ENCODE data around the gene SLC38A11.

Gene SLC38A11

DNA sequence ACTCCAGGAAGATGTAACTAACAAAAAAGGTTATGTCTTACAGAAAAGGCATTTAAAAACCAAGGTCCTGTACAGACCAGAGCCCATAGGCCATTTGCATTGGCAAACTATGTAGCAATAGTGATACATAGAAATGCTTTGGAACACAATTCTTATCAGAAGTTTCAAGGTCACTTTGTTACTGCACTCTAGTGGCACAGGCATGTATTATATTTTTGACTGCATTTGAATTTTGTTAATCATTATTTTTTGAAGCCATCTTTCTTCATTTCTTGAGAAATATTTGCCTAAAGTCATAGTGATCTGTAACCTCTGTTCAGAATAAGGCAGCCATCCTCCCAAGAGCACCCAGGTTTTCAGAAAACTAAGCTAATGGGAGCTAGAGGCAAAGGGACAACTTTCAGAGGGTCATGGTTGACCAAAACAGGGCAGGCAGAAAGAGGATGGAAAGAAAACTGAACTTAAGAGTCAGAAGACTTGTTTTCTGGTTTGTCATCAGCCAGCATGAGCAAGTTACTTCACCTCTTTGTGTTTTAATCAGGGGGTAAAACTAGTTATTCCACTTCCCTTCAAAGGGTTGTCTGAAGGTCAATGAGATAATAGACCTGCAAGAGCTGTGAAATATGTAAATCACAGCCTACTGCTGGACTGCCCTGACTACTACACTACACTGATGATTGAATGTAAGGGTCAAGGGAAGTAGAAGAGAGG is 41.5 kb downstream of the SLC38A11 start:
- no peak for DNase-seq (ENCODE audit: low spot score)

DNA sequence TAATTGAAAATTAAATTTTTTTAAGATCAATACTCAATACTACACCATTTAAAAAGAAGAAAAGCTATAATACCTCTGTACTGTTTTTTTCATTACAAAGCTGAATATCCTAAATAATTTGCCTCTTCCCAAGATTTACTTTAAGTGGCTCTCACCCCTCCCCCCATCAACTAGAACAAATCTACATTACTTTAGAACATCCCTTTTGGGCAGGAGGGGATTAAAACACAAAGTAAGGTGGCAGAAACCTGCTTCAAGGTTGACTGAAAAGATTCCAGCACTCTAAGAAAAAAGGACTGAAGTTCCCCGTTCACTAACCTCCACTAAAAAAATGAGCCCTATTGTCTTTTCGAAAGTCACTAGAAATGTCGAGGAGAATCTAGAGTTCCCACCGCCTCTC is 42.3 kb downstream of the SLC38A11 start:
- DNase-seq (ENCODE audit: low spot score) = no peak

DNA sequence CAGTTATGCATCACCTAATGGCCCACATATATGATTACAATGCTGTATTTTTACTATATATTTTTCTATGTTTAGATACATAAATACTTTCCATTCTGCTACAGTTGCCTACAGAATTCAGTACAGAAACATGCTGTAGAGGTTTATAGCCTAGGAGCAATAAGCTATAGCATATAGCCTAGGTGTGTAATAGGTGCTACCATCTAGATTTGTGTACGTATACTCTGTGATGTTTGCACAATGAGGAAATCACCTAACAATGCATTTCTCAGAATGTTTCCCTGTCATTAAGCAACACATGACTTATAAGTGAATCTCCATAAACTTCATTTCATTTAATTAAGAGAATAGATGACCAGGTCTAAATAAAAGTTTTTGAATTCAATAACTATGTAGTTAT is 43.5 kb downstream of the SLC38A11 start:
- no peak for DNase-seq (ENCODE audit: low spot score)

DNA sequence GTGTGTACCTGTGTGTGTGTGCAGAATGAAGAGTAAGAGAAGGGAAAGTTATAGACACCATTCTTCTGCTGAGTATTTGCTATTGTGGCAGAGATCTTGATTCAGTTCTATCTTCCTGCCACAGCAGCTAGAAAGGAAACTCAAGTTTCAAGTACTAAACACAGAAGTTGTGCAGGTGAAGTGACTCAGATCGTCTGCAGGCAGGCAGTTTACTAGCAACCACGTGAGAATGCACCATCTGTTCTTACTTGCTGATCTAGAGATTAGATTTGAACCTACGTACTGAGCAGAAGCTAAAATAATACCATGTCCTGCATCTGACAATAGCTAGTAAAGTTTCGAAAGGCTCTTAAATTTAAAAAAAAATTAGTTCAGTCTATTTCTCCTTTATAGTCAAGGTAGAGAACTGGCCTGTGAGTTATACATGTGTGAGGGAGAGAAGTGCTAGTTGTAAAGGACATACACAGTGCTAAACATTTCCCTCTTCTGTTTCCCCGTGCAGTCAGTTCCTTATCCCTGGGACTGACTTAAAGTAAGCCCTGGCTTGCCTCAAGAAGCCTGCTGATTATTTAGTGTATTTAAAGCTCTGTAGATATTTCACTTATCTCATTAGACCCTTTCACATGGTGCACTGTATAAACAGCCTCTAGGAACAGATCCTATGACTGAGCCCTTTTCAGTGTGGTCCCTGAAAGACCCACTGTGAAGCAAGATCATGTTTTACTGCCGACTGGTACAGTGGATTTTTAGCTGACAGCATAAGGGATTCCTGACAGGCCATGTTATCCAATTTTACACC is 45.0 kb downstream of the SLC38A11 start:
- peak; percentile 30 for DNase-seq (ENCODE audit: low spot score)

DNA sequence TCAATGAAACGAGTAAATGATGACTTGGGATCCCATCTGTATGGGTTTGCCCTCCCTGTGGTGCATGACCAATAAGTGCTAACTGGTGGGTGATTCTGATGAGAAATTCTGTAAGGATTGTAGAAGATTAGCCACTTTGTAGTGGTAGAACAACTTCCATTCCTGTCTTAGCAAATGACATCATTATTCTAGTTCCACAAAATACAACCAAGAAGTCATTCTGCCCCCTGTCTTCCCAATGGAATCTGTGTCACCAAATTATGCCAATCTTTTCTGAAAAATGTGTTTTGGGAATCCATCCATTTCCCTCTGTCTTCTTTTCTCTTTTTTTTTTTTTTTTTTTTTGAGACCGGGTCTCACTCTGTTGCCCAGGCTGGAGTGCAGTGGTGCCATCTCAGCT is 48.4 kb downstream of the SLC38A11 start:
- no peak for DNase-seq (ENCODE audit: low spot score)

DNA sequence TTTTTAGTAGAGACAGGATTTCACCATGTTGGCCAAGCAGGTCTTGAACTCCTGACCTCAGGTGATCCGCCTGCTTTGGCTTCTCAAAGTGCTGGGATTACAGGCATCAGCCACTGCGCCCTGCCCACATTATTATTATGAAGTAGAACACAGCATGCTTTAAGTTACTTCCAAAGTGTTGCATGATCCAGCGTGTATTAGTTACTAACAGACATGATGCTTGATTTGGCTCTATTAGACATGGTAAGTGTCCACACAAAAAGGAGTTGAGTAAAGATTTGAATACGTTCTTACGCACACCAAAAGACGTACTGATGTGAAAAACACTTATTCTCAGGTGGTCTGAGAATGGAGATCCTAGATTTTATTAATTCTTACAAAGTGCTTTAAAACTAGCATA is 50.0 kb downstream of the SLC38A11 start:
- no peak for DNase-seq (ENCODE audit: low spot score)

DNA sequence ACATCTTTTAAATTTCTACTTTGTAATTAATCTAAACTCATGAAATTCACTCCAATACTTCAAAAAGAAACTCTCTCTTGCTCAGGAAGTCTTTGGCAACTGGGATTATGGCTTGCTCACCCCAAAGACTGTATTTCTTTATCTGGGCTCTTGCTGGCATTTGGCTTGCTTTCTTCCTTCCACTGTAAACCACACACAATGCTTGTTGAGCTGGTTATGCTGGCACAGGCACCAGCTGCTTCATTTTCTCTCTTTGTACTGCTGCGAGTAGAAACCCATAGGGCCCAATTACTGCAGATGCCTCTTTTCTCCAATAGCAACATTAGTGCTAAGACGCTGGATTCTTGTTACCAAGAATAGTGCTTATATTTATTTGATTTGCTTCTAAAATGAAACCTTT is 51.4 kb downstream of the SLC38A11 start:
- DNase-seq (ENCODE audit: low spot score) = no peak

DNA sequence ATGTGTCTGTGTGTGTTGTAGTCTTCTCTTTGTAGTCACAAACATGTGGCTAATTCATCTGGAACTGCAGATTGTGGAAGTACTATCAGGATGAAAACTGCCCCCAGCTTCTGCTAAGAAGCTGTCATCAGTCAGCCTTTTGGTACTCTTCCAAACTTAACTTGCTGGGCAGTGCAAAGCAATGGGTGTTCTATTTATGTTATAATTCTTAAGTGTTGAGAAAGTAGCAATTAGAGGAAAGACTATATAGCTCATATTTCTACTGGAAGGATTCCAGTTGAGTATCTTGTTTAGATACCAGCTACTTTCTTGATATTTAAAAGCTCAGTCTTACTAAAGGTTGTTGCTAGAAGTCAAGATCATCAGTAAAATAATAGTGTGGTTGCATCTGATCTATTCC is 52.1 kb downstream of the SLC38A11 start:
- no peak for DNase-seq (ENCODE audit: low spot score)

DNA sequence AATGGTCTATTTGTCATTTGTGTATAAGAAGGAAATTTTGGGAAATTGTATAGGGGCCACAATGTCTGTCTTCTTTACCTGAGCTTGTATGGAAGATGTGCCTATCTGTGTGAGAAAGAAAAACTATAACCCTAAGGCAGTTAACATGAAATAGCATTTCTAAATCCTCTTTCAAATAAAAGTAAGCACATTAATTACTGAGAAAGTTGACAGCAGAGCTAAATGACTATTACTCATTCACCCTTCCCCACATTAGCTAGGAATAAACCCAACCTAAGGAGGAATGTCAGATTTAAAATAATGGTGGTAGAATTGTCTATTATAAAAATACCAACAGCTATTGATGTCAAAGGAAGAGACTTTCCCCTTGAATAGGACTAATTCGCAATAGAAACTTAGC is 56.2 kb downstream of the SLC38A11 start:
- DNase-seq (ENCODE audit: low spot score) = no peak

DNA sequence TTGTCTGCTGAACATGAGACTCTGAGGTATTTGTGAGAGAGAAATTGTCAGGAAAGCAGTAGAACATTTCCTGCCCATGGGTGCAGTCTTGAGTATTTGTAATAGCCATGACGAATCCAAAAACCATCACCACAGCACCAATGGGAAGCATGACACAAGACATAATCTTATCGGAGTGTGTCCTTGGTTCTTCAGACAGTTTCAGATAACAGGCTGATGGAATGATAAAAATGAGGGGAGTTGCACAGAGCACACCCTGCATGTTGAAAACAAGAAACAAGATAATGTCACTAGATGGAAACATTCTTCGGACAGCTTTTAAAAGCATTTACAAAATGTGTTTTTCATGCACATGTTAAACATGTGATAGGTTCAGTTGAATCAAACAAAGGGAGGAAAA is 56.9 kb downstream of the SLC38A11 start:
- DNase-seq (ENCODE audit: low spot score) = no peak

DNA sequence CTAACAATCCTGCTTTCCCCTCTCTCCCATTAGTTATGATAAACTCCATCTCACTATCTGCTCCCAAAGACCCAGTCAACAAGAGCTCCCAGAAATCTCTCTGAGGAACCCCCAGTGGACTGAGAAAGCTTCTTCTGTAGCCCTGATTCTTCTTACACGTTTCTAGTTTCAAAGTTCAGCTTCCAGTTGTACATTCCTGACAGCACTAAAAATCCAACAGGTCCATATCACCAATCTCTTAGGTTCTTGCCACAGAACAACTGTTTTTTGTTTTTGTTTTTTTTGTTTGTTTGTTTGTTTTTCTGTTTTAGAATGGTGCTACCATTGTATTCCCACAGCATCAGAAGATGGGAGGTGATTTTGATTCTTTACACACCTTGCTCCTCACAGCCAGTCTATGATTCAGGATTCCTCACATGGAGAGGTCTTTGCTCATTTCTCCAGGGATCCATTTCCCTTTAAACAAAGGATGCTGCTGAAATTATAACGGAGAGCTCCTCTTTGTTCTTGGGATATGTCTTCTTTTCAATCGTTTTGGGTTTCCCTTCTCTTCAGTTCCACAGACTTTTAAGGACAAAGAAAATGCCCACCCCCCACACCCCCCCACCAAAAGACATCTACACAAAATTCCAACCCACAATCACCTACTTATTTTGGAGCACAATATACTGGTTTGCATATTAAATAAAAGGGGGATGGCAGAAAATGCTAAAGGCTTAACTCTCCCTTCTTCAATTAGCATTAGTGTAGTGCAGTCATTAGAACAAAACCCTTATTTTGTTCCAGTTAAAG is 57.7 kb downstream of the SLC38A11 start:
- DNase-seq (ENCODE audit: low spot score) = no peak

DNA sequence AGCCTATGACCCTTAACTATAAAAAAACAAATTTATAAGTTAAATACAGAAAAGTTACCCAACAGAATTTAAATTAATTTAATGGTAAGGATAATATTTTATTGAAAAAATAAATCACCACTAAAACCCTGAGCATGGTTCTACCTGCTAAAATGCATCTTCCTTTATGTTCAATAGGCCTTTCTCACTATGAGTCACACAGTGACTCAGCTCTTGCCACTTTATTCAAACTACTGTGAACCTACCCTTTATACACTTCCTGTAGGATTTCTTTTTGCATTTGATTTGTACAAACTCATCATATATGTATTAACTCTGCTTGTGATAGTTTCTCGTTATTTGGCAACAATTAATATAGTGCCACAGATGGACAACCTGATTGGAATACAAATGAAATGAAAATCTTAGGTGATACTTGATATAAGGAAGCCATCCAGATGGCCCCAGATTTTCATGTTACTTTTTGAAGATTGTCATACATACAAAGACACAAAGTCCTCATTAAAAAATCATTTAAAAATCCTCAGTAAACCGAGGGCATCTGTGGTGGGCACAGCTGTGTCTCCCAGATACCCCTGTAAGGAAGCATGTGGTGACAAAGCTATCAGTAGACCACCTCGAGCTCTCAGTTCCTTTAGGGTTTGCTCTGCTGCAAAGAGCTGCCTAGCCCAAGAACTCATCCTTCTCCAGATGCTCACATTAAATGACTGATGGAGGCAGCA is 58.5 kb downstream of the SLC38A11 start:
- DNase-seq (ENCODE audit: low spot score) = no peak

DNA sequence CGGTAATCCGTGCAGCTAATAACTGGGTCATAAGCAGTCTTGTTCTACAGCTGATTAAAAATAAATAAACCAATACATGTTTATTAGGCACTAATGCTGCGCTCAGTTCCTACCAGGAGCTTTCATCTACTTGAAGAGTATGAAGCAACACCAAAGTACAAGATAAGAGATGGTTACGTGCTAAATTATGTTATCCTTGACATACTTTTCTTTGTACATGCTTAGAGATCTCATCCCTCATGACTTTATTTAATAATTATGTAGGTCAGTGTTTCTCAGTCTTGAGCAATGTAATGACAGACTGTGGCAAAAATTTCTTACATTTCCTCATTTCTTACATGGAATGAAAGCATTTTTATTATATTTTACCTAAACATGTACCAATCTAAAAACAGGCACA is 59.1 kb downstream of the SLC38A11 start:
- DNase-seq (ENCODE audit: low spot score) = no peak

DNA sequence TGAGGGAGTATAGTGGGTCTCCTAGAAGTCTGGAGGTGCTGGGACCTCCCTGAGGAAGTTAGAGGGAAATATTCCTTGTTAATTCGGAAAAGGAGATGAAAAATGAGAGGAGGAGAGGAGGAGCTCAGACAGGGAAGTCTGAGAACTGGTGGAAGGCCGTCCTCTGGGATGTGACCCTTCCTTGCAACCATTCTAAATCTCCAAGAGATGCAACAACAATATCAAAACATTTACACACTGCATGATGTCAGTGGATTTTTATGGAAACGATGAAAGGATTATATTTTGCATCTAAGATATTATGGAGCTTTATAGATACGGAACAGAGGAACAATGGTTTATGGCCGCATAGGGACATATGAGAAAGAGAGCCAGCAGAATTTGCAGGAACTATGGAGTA is 63.9 kb downstream of the SLC38A11 start:
- DNase-seq (ENCODE audit: low spot score) = no peak

DNA sequence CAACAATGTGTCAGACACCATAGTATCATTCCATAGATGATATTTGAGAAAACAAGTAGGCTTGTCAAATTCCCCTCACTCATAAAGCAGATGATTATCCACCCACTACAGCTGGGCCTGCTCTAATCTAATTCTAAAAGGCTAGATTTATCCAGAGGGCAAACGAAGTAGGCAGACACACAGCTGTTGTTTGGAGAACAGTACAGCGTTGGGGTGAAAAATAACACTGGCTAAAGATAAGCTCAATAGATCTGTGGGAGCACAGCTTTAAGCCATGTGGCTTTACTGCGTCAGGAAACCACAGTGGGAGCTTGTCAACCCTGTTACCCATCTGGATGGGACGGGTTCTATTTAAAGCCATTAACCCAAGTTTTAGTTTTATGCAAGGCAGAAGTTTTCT is 64.8 kb downstream of the SLC38A11 start:
- DNase-seq (ENCODE audit: low spot score) = peak; percentile 59

DNA sequence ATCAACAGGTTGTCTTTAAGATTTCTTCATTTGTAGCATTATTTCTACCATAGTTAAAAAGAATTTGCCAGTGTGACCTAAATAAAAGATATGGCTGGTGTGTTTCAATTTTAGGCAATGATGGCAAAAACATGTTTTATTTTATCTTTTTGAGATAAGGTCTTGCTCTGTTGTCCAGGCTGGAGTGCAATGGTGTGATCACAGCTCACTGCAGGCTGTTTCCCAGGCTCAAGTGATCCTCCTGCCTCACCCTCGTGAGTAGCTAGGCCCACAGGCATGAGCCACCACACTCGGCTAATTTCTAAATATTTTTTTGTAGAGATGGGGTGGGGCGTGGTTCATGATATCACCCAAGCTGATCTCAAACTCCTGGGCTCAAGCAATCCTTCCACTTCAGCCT is 66.7 kb downstream of the SLC38A11 start:
- DNase-seq (ENCODE audit: low spot score) = no peak

DNA sequence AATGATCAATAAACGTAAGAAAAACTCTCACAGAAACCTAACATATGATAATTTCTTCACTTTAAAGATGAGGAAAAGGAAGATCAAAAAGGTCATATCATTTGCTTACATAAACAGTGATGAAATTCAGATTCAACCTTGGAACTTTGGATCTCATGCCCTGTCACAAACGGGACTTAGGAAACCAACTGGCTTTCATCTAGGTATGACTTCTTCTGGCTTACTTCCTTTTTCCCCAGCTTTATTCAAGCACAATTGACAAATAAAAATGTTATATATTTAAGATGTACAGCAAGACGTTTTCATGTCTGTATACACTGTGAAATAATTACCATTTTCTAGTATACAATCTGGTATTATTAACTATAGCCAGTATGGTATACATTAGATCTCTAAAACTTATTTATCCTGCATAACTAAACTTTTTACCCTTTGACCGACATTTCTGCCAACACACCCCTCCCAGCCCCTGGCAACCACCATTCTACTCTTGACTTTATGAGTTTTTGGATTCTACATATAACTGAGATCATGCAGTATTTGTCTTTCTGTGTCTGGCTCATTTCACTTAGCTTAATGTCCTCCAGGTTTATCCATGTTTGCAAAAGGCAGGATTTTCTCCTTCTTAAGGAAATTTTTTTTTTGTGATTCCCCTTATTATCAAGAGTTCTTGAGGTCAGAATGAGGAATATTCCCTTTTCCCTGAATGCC is 67.7 kb downstream of the SLC38A11 start:
- DNase-seq (ENCODE audit: low spot score) = no peak

DNA sequence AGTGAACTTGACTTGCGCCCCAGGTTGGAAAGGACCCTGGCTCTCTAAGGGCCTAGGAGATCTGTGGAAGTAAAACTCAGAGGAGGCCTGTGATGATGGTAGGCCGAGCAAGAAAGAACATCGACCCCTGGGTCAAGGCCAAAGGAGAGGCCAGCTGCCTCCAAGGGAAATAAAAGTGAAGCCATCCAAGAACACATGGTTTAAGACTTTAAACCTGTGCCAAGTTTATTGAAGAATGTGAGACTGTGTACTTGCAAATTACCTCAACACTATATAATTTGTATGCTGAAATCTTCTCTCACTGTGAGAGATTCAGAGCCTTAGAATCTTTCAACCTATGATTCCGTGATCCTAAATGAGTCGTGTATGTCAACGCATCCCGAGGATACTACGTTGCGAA is 73.0 kb downstream of the SLC38A11 start:
- DNase-seq (ENCODE audit: low spot score) = no peak

DNA sequence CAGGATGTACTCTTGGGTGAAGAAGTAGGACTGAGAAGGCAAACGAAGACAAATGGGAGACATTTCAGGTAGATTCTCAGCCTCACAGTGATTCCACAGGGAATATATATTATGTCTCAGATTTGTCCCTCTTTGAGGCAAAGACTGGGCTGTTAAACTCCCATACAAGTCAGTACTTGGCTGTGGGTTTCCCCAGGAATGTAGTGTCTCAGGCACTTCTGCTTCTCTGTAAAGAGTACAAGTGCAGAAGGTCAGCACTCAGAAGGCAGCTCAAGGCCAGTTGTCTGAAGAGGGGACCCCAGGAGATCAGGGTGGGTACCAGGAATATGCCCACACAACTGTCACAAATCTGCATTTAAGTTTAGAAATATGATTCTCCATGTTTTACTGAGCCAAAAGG is 73.8 kb downstream of the SLC38A11 start:
- DNase-seq (ENCODE audit: low spot score) = no peak

DNA sequence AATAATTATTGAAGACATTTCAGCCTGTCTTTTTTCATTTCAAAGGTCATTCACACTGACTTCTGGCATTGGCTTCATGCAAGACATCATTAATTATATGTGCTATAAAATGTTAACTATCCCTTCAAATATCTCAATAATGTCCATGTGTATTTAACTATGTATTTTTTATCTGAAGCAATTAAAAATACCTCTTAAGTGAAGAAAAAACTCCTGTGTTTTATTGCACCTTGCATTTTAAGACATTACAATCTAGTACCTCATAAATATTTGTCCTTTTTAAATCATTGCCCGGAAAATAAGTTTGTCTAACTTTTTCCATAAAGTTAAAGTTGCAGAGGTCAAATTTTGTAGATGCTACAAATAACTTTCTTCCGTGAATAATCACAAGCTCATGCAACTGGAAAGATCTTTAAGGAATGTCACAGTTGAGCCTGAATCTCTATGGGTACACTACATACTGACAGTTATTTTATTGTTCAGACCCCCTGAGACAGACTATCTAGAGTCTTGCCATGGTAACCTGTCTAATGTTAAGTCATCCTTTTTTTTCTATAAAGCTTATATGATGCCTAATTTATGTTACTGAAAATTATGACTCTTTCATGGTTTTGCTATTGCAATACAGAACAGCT is 75.3 kb downstream of the SLC38A11 start:
- DNase-seq (ENCODE audit: low spot score) = no peak

DNA sequence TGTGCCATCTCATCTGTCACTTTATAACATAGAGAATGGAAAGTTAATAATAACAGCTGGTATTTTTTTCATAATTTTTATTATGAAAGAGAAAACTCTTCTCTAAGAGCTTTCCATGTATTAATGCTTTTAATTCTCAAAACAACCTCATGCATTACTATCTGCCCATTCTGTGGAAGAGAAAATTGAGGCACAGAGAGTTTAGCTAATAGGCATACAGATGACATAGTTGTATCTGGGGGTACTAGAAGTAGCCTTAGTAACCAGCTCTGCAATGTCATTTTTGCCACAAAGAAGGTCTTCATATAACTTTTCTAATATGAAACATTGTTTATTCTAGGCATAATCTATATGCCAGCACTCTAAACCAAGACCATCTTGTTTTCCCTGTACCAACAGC is 77.4 kb downstream of the SLC38A11 start:
- DNase-seq (ENCODE audit: low spot score) = no peak
